K562 (cell line): ENCODE results near the gene FMC1. TPM values are rescaled to one million over a fixed set of nuclear protein-coding genes. Genes with fewer than 3 reads are reported as not detected.

Experiments
- BCLAF1 ChIP-seq, 2 experiments: fragments of 450-650 bp in 1 of 2; IDR thresholded peaks; 2 replicates each; pipeline ENCODE4 v1.6.1; 2011 to 2017; ENCODE audit warnings: low read depth in 2 of 2, antibody characterized with exemption in 1 of 2, borderline replicate concordance in 1 of 2, low read length in 1 of 2, mild to moderate bottlenecking in 1 of 2, mixed read lengths in 1 of 2; ENCODE audit not compliant: control insufficient read depth in 1 of 2
- DNMT1 ChIP-seq: fragments of 450-650 bp; IDR thresholded peaks from 2 replicates; pipeline ENCODE4 v1.6.1; 2016; ENCODE audit warnings: antibody characterized with exemption, mild to moderate bottlenecking
- E2F3 ChIP-seq: fragments of 250-450 bp; sonication (Bioruptor Pico); IDR thresholded peaks from 2 replicates; pipeline ENCODE4 v1.4.0; 2020; ENCODE audit warnings: mild to moderate bottlenecking
- ELF4 ChIP-seq: fragments of 450-650 bp; formaldehyde crosslinking; IDR thresholded peaks from 2 replicates; pipeline ENCODE4 v1.4.0; 2022; ENCODE audit warnings: missing genetic modification characterization
- FOXK2 ChIP-seq, 2 experiments: fragments of 450-650 bp; IDR thresholded peaks in 1 of 2; conservative IDR thresholded peaks in 1 of 2; 2 replicates each; pipeline ENCODE4 v1.6.1; 2016; ENCODE audit warnings: low read depth in 2 of 2, mild to moderate bottlenecking in 1 of 2
- PHB2 ChIP-seq: fragments of 450-650 bp; IDR thresholded peaks from 2 replicates; pipeline ENCODE4 v1.6.1; 2017; ENCODE audit warnings: low read depth
- PRMT5 ChIP-seq: sonication (generic); formaldehyde crosslinking; IDR thresholded peaks from 2 replicates; pipeline ENCODE4 v1.5.0; 2020; ENCODE audit warnings: missing genetic modification reagents
- SNIP1 ChIP-seq: fragments of 450-650 bp; IDR thresholded peaks from 2 replicates; pipeline ENCODE4 v1.7.1; 2017; ENCODE audit warnings: low read depth, mild to moderate bottlenecking
- ZC3H11A ChIP-seq: IDR thresholded peaks from 2 replicates; pipeline ENCODE4 v1.6.1; 2012; ENCODE audit warnings: low read depth, low read length, improper control_type of control experiment
- ZNF12 ChIP-seq: sonication (generic); formaldehyde crosslinking; IDR thresholded peaks from 2 replicates; pipeline ENCODE4 v1.4.0; 2020; ENCODE audit warnings: mild to moderate bottlenecking, missing genetic modification reagents
- ZNF197 ChIP-seq: fragments of 200-800 bp; sonication (Bioruptor generic); IDR thresholded peaks from 2 replicates; pipeline ENCODE4 v1.6.1; 2016; ENCODE audit warnings: low read depth, missing genetic modification characterization, missing compliant biosample characterization
- polyA plus RNA-seq, 8 experiments: library from polyadenylated mRNA; depleted of rRNA in 4 of 8; stranded (reverse) in 5 of 8; unstranded in 3 of 8; fragments of >200 nt; fragmentation: Nextera tagmentation in 2 of 8; fragmentation: Illumina TruSeq in 1 of 8; extraction: Ambion mirVana in 2 of 8; extraction: Trizol in 1 of 8; gene quantifications; 2 replicates each; pipeline versions ENCODE4 v1.2.1 to v1.2.3, GENCODE V29; 2011 to 2014; ENCODE audit warnings: inconsistent platforms in 1 of 8, missing spikeins in 1 of 8
- total RNA-seq, 7 experiments: library from RNA; depleted of rRNA in 6 of 7; stranded (reverse); fragments of >200 nt in 6 of 7; fragmentation: Illumina TruSeq in 2 of 7; extraction: Trizol in 2 of 7; gene quantifications; 2 replicates each; pipeline versions ENCODE4 v1.2.1 to v1.2.3, GENCODE V29; 2011 to 2021; ENCODE audit warnings: low replicate concordance in 1 of 7
- TF ChIP-seq, protein P1 (sequence below): fragments of 250-450 bp; sonication (Bioruptor Pico); IDR thresholded peaks from 2 replicates; pipeline ENCODE4 v1.5.0; 2021
- TF ChIP-seq, protein P2 (sequence below), 2 experiments: fragments of 450-650 bp; formaldehyde crosslinking in 1 of 2; IDR thresholded peaks; 2 replicates each; pipeline versions ENCODE4 v1.4.0 to v1.6.1; 2014 to 2020; ENCODE audit warnings: mild to moderate bottlenecking in 2 of 2, borderline replicate concordance in 1 of 2, low read depth in 1 of 2

FMC1 gene
- total and polyA plus RNA-seq, 9 of the 15 experiments (the other 6 are each of a cell fraction or from before 2014, with no cell fraction given) = 14.0 to 116 (median 29.0) TPM

- TF ChIP-seq BCLAF1 (IDR thresholded peaks at IDR 0.05; ENCODE audit: borderline replicate concordance in 1 of 2, control insufficient read depth in 1 of 2, low read depth in 2 of 2, low read length in 1 of 2) (peak in 1 of 2 experiments; percentile 90; a peak in 2 of 4 replicates), SNIP1 (no peak), ZNF197 (CRISPR knock-in tag) (peak; percentile 88), FOXK2 (conservative IDR thresholded peaks at IDR 0.05 in 1 of 2, IDR thresholded peaks at IDR 0.05 in 1 of 2; ENCODE audit: low read depth in 2 of 2) (peak; percentile 73 to 99), PHB2 (peak; percentile 29; the same call in 1 of the 2 replicates), DNMT1 (no peak), PRMT5 (CRISPR knock-in tag) (peak; percentile 65; the same call in 1 of the 2 replicates), E2F3 (CRISPR knock-in tag) (peak; percentile 84), ELF4 (no peak), ZC3H11A (no peak), ZNF12 (peak; percentile 50; the same call in 1 of the 2 replicates)
- TF ChIP-seq, protein P1, sequence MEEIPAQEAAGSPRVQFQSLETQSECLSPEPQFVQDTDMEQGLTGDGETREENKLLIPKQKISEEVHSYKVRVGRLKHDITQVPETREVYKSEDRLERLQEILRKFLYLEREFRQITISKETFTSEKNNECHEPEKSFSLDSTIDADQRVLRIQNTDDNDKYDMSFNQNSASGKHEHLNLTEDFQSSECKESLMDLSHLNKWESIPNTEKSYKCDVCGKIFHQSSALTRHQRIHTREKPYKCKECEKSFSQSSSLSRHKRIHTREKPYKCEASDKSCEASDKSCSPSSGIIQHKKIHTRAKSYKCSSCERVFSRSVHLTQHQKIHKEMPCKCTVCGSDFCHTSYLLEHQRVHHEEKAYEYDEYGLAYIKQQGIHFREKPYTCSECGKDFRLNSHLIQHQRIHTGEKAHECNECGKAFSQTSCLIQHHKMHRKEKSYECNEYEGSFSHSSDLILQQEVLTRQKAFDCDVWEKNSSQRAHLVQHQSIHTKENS (CRISPR knock-in tag) = no peak
- TF ChIP-seq, protein P2, sequence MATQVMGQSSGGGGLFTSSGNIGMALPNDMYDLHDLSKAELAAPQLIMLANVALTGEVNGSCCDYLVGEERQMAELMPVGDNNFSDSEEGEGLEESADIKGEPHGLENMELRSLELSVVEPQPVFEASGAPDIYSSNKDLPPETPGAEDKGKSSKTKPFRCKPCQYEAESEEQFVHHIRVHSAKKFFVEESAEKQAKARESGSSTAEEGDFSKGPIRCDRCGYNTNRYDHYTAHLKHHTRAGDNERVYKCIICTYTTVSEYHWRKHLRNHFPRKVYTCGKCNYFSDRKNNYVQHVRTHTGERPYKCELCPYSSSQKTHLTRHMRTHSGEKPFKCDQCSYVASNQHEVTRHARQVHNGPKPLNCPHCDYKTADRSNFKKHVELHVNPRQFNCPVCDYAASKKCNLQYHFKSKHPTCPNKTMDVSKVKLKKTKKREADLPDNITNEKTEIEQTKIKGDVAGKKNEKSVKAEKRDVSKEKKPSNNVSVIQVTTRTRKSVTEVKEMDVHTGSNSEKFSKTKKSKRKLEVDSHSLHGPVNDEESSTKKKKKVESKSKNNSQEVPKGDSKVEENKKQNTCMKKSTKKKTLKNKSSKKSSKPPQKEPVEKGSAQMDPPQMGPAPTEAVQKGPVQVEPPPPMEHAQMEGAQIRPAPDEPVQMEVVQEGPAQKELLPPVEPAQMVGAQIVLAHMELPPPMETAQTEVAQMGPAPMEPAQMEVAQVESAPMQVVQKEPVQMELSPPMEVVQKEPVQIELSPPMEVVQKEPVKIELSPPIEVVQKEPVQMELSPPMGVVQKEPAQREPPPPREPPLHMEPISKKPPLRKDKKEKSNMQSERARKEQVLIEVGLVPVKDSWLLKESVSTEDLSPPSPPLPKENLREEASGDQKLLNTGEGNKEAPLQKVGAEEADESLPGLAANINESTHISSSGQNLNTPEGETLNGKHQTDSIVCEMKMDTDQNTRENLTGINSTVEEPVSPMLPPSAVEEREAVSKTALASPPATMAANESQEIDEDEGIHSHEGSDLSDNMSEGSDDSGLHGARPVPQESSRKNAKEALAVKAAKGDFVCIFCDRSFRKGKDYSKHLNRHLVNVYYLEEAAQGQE (IDR thresholded peaks at IDR 0.05; ENCODE audit: borderline replicate concordance) = 0 out of 2 replicates have a peak, but pooled peaks have one; percentile 5
- TF ChIP-seq, protein P2 (CRISPR knock-in tag; IDR thresholded peaks at IDR 0.05; ENCODE audit: low read depth) = peak; percentile 77
Observed at GRCh38 chr7:139341058-139341775, at the start of gene FMC1 (continued).
